Stimulated activated CD4-positive, alpha-beta T cell treated with anti-CD3 and anti-CD28 coated beads, TNF-alpha, amount 100 ng/mL, for 24 hours (primary cell): ENCODE measurements around the gene TSPAN32.

Experiments
- DNase-seq, 3 experiments: peaks; one replicate each; pipeline ENCODE4 v3.0.0-alpha.2; 2020; ENCODE audit warnings: low read depth in 3 of 3

The TSPAN32 gene

DNA sequence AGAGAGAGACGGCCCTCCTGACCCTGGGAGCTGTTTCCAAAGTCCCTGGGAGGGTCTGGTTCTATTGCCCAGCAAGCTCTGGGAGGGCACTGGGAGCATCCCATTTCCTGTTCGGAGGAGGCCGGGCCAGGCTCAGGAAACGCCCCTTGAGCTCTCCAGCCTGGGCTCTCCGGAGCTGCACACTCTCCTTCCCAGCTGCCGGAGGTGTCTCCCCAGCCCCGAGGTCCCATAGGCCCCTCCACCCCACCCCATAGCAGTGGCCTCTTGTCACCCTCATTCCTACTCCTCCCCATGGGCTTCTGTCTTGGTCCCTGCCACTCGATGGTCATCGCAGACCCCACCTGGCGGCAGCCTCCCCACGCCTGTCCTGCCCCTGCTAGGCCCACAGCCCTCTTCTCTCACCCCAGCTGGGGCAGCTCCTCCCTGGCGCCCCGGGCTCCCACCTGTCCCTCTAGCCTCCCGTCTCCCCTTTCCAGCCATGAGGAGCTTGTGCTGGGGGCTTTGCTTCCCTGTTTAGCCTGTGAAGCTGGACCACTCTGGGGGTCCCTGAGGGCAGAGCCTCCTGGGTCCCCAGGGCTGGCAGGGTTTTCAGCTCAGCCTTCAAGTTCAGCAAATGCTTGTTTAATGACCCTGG lies 2.8 kb downstream of the TSPAN32 start:
- no peak for DNase-seq

DNA sequence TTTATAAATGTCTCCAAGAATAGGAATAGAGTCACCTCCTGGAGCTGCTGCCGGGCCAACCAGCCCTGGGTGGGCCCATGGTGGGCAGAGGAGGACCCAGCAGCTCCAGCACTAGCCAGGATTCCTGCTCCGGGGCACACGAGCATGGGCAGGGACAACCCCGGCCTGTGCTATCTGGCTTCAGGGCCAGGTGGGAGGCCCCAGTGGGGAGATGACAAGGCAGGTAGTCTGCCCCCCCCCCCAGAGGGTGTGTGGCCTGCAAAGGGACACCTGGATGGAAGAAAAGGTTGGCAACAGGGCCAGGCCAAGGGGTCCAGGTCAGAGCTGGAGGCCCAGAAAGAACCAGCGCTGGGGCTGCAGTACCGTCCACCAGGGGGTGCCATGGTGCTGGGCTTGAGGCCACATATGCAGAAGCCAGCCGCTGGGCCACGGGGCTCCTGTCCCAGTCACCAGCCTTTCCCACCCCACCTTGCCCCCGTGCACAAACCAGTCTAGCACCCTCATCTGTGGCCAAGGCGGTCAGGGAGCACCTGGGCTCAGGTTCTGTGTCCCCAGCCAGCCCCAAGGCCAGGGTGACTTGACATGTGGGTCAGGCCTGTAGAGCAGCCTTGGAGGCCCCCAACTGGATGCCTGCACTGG lies 3.4 kb downstream of the TSPAN32 start:
- DNase-seq: peak; percentile 68 to 86 (median 72)

DNA sequence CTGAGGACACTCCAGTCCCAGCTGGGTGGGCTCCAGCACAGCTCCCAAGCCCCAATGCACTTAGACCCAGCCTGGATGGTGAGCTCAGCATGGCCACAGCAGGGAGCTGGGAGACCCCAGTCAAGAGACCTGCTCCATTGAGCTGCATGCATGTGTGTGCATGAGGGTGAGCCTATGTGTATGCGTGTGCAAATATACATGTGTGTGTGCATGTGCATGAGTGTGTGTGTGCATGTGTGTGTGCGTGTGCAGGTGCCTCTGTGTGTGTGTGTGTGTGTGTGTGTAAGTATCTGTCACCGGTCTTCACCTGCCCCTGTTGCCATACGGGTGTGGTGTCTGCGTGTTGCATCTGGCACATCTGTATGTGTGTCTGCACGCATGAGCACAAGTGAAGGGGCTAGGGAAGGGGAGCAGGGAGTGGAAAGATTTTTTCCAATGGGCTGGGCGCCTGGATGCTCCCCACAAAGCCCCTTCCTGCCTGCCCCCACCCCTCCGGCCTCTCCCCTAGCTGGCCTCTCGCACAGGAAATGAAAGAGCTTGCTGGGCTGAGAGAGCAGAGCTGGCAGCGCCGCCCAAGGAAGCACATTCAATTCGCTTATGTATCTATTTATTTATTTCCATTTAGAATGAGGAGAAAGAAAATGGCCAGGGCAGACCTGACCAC lies 4.1 kb downstream of the TSPAN32 start:
- DNase-seq: no peak

DNA sequence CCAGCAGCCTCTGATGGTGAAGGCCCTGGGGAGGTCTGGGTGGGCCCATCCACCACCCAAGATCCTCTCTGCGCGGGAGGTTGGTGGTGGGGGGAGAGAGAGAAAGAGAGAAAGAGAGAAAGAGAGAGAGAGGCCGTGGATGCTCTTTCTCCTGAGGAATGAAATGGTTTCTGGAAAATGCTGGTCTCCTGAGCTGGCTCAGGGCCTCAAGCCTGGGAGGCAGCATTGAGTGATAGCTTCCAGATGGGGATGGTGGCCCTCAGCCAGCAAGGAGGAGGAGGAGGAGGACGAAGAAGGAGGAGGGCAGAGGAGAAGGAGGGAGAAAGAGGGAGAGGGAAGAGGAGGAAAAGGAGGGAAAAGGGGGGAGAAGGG lies 4.6 kb downstream of the TSPAN32 start:
- no peak for DNase-seq

DNA sequence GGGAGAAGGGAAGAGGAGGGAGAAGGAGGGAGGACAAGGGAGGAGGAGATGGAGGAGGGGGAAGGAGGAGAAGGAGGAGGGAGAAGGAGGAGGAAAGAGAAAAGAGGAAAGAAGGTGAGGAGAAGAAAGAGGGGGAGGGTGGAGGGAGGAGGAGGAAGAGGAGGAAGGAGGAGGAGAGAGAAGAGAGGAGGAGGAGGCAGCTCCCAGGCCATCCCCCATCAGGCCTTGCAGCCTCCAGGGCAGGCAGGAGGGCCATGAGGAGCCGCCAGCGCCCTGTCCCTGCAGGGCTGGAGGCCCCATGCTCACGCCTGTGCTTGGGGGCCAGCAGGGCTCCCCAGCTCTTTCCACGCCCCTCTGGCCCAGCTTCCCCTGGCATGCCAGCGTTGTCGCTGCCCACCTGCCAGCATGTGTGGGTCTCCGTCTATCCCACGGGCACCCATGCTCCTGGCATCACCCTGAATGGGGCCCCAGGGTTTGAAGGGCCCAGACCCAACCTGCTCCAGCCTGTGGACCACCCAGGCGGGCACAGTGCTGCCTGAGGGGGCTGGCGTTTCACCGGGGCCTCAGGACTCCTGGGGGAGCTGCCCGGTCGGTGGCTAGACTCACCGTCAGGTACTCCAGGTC lies 5.2 kb downstream of the TSPAN32 start:
- no peak for DNase-seq

DNA sequence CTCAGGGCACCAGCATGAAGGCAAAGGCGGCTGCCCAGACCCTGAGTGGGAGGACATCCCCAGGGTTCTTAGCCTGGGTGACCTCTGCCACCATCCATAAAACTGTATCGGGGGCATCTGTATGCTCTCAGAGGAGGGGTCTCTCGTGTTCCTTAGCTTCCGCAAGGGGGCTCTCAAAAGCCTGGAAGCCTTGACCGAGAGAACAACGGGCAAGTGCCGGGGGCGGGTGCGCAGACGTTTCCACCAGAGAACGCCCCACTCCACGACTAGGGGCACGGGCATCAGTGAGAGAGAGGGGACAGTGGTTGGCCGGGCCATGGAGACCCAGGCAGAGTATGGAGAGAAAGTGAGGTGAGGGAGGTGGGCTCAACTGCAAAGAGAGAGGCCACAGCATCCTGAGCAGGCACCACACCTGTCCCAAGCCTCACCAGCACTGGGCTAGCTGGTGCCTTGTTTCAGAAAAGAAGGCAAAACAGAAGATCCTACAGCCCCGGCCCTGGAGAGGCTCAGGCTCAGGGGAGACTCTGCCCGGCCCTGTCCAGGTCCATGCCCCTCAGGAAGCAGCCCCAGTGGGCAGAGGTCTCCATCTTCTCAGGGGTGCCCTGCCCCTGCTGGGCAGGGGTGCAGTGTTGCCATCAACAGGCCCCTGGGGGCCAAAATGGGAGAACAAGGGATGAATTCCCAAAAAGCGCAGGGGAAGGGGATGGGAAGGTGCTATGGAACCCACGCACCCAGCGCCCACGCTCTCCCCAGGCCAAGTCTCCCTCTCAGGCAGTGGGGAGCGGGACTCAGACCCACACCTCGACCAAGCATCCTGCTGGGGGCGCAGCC lies 5.9 kb downstream of the TSPAN32 start:
- no peak for DNase-seq

DNA sequence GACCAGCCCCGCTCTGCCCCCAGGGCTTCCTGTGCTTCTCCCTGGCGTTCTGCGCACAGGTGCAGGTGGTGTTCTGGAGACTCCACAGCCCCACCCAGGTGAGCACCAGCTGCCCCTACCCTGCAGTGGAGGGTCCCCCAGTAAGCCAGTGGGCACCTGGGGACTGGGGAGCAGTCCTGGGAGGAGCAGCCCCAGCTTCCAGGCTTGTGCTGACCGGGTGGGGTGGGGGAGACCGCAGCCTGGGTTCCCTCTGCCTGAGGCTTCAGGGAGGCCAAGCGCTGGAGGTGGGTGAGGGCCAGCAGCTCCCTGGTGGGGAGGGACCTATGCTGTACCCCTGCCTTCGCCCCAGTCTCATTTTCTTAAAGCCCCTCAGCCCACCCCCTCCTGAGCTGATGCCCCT lies 6.9 kb downstream of the TSPAN32 start:
- DNase-seq: no peak

DNA sequence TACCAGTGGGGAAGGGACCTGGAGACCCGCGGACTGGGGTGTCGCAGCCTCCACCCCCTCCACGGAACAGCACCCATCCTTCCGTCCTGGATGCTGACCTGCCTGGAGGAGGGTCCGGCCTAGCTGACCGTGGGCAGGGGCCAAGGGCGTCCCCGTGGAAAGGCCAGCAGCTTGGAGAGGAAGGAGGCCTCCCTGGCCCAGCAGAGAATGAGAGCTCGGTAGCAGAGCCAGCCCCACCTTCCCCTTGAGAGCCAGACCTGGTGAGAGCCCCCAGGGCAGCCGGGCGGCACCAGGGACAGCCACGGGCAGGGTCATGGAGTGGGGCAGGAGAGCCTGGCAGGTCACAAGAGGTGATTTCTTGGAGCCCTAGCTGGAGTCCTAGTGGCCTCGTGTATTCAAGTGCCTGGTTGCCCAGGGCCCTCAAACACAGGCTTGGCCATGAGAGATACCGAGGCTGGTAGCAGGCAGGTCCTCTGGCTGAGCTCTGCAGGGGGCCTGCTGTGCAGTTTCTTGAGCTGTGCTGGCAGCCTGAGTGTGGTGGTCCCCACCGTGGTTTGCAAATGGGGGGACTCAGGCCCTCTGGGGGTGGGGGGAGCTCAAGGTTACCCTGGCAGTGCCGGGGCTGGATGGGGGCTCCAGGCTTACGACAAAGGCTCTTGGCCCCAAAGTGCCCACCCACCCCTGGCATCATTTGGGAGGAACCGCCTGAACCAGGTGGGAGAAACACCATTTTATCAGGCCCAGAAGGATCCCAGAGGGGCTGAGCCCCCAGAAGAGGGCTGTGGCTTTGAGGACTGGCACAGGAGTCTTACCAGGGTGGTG lies 7.6 kb downstream of the TSPAN32 start:
- DNase-seq: no peak

DNA sequence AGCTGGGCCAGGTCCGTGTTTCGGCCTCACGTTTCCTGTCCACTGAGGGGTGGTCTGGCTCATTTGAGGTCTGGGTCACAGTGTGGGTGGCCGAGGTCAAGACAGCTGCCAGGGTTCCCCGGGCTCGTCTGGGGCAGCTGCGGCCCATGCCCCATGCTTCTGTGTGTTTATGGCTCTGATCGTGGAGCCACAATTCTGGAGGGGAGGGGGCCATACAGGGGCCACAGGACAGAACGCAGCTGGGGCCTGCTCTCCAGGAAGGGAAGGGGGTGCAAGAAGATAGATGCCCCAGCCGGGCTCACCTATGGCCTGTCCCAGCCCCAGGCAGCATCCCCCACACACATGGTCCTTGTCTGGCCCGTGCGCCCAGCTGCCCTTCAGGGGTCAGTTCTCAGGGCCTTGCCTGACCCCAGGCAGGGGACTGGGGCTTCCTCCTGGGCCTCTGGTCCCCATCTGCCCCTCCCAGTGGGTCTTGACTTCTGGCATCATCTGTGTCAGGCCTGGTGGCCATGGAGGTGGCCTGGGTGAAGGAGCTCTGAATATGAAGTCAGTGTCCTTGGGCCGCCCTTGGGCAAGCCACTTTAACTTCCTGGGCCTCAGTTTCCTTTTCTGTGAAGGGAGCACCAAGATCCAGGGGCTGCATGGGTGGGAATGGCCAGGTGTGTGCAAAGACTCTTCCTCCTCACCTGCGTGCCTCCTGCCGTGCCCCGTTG lies 8.4 kb downstream of the TSPAN32 start:
- no peak for DNase-seq

DNA sequence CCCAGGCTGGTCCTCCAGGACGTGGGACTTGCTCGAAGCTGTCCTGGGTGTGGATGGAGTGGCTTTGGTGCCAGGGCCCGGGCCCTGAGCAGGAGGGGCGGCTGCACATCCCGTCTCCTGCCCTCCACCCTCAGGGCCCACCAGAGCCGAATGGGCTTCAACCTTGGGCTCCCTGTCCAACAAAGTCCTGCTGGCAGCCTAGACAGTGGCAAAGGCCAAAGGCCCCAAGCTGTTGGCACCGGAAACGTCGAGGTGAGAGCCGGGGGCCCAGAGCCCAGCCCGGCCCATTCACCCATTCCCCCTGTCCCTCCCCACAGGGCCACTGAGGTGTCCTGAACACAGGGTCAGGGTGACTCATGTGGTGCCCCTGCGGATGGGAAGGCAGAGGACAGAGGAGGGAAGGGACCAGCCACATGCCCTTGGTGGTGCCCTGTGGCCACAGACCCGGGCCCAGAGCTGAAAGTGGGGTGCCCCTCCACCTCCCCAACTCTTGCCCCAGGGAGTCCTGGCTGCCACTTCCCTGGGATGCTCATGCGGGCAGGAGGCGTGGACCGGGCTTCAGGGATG lies 9.1 kb downstream of the TSPAN32 start:
- no peak for DNase-seq

DNA sequence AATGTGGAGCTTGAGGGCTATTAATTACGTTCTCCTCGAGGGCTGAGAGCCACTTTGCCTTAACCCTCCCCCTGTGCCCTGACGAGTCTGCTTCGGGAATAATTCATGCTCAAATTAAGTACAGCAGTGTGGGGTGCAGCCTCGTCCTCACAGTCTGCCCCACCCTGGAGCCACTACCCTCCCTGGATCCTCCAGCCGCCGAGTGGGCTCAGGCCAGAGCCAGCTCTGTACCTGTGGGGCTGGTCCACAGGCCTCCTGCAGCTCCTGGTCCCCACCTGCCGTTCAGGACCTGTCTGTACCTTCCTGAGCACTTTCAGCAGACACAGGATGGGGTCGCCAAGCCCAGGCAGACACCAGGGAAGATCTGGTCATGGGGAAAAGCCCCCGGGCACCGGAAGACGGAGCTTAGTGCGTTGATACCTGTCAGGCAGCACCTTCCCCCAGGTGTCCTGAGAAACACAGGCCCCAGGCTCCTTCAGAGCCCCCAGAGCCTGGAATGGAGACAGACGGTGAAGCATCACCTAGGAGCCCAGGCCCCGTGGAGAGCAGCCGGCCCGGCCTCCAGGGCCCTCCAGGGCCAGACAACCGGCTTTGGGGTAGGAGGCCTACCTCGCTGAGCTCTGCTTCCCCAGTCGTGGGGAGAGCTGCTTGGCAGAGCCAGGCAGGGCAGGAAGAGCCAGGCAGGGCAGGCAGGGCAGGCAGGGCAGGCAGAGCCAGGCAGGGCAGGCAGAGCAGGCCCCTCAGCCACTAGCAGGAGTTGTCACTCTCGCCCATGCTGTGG lies 9.7 kb downstream of the TSPAN32 start:
- DNase-seq: no peak

DNA sequence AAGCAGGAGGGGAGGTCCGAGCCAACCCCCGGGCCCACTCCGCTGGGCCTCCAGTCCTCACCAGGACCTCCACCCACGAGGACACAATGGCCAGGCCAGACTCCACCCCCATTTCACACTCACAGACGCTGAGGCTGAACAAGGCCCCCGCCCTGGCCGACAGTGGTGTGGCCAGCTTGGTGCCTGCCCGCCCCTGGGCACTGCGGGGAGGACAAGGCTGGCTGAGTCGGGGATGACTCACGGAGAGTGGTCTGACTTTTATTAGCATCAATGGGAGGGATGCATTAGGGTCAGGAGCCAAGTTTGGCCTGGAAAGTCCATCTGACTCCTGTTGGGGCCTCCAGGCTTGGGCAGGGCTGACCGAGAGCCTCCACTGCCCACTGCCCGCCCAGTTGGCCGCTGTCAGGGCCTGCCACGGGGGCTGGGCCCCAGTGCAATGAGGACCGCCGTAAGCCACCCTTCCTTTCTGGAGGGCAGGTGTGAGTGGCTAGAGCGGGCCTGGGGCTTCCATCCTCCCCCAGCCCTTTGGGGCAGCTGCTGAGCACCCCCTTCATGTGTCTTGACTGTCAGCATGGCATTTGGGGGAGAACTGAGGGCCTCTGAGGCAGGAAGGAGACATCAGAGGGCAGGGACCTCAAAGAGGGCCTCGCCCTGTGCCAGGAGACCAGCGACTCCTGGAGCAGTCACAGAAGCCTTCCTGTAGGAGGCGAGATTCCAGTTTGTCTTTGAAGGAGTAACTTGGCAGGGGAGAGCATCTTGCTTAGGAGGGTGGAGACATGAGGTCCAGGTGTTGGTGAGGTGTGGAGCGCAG lies 10.6 kb downstream of the TSPAN32 start:
- DNase-seq: no peak

DNA sequence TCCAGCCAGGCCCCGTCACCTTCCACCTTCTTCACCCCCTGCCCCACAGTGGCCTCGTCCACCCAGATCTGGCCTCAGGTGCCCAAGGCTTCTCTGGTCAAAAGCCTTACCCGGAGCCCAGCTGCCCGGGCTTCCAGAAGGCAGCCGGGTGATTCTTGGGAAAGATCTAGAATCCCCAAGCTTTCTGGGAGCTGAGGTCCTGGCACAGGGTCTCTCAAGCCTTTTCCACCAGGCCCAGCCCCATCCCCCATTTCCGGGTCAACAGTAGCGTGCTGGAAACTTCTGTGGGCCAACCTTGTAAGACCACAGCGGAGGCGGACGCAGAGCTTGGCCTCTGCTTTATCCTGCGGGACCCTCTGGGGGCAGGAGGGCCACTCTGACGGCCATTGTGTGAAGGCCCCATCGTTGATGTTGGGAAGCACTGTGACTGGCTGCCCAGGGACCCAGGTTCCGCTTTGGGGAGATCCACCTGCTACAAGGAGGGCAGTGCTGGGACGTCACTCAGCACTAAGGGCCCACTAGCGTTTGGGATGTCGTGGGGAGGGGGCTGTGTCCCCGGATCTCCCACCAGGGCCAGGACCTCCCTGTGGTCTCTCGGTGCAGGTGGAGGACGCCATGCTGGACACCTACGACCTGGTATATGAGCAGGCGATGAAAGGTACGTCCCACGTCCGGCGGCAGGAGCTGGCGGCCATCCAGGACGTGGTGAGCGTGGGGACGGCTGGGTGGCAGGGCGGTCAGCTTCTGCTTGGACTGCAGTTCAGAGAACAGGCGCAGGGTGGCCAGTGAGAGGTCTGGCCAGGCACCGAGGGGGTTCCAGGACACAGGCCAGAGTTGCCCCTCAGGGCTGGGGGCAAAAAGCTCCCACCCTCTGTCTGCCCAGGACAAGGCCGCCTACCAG lies 11.5 kb downstream of the TSPAN32 start:
- no peak for DNase-seq

DNA sequence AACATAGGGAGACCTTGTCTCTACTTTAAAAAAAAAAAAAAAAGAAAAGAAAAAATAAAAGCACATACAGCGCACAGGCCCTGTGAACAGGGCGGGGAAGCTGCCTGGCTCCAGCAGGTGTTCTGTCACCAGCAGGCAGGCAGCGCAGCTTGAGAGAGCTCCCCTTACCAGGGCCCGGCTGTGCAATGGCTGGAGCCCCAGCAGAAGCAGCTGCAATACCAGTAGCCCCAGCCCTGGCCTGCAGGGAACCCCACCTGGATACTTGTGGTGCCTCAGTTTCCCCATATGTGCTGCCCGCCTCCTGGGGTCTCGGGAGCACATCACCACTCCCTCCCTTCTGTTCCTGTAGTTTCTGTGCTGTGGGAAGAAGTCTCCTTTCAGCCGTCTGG lies 12.3 kb downstream of the TSPAN32 start:
- no peak for DNase-seq

DNA sequence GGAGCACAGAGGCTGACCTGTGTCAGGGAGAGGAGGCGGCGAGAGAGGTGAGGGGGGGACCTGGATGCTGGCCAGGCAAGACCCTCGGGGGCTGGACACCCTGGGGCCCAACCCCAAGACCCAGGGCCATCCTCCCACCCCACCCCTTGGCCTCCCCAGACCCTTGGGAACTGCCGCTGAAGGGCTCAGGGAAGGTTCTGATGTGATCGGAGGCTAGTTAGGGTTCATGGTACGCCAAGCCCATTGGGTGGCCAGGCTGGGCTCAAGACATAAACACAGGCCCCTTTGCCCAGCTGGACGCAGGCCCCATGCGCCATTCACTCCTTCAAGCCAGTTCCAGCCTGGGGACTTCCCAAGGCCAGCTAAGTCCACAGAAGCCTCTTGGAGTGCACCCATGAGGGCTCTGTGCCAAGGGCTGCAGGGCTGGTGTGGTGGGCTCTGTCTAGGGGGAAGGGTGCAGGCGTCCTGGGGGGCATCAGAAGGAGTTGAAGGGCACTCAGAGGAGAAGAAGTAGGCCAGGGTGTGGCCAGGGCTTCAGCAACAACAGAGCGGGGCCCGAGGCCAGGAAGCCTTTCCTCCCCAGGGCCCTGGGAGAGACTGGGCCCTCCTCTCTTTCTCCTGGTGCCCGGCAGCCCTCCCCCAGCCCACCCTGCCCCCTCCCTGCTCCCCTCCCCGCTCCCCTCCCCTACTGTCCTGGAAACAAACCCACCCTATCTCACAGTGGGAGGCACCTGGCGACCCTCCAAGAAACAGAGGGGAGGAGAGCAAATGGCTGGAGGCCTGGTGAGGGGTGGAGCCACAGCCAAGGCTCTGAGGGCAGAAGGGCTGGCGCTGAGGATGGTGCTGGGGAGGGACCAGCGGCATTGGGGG lies 12.9 kb downstream of the TSPAN32 start:
- no peak for DNase-seq

DNA sequence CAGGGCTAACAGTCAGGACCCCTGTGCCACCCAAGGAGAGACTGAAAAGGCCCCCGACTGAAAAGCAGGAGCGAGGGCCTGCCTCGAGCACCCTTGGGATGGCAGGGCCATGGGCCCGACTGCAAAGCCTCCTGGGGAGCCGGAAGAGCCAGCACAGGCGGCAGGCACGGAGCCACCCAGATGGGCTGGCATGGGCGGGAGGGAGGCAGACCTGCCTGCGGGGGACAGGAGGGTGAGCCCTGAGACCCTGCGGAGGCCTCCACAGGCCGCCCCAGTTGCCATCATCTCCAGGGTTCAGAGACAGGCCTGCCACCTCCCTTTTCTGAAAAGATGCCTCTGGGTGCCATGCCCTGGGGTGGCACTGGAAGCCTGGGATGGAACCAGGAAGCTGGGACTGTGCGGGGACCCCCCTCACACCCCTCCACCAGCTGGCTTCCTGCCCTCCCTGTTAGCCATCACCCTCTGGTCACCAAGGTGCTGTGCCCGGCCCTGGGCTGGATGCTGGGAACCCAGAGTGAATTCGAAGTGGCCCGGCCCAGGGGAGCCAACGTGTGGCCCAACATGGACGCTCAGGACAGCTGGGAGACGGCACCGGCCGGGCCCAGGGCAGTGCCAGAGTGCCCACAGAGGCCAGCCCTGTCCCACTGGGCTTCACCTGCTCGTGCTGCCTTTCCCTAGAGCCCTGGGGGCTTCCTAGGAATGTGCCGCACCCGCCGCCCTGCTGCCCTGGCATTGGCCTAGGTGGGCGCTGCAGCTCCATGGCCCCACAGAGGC lies 13.8 kb downstream of the TSPAN32 start:
- DNase-seq: no peak
